ENCODE results near the gene DAZL.

GRCh38 chr3:16545413-16546185 lies 59.6 kb downstream of the DAZL start:
- TF ChIP-seq EZH2phosphoT487 (IDR thresholded peaks at IDR 0.05; ENCODE audit: borderline replicate concordance, low read length) = no peak
- no peak for TF ChIP-seq EZH2 (IDR thresholded peaks at IDR 0.05; ENCODE audit: low read length, unreplicated experiment)
- TF ChIP-seq, protein P1, sequence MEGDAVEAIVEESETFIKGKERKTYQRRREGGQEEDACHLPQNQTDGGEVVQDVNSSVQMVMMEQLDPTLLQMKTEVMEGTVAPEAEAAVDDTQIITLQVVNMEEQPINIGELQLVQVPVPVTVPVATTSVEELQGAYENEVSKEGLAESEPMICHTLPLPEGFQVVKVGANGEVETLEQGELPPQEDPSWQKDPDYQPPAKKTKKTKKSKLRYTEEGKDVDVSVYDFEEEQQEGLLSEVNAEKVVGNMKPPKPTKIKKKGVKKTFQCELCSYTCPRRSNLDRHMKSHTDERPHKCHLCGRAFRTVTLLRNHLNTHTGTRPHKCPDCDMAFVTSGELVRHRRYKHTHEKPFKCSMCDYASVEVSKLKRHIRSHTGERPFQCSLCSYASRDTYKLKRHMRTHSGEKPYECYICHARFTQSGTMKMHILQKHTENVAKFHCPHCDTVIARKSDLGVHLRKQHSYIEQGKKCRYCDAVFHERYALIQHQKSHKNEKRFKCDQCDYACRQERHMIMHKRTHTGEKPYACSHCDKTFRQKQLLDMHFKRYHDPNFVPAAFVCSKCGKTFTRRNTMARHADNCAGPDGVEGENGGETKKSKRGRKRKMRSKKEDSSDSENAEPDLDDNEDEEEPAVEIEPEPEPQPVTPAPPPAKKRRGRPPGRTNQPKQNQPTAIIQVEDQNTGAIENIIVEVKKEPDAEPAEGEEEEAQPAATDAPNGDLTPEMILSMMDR (conservative IDR thresholded peaks at IDR 0.05; ENCODE audit: low read depth, low read length) = no peak
